ENCODE data around the gene CITED4. TPM values are rescaled to one million over a fixed set of nuclear protein-coding genes. Genes with fewer than 3 reads are reported as not detected.
"Not testable (repeated sequence)": the region's sequence is repeated elsewhere in the genome, so short reads cannot be mapped to it uniquely, and the experiment has no call there.

Gene CITED4
- total RNA-seq, 1 donor from 2014 or later: 4.7 TPM

DNA sequence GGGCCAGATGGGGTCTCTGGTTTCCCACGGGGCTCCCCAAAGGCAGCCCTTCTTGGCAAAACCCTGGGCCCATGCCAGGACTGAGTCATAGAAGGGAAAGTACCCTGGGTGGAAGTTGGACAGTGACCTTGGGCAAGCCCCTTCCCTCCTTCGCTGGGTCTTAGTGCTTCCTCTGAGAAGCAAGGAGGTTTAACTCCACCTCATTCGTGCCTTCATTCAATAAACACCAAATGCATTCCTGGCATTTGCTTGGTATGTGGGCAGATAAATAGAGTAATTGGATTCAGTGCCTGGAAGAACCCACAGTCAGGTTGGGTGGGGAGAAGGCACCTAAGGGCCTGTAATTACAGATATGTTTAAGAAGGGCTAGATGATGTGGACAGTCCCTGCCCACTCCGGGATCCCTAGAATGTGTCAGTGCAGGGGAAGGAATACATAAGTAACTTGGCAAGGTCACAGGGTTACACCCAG, 36.3 kb upstream of the CITED4 start:
- Histone ChIP-seq H3K36me3 (ENCODE audit: control insufficient read depth, insufficient read depth, low read length) (no peaks in the 10 kb centered on the region), H3K27me3 (ENCODE audit: control insufficient read depth, insufficient read depth, low read length) (no peaks in the 10 kb centered on the region), H3K4me3 (ENCODE audit: low read depth, low read length) (no peak overlapping the region)
- FAIRE-seq (no peak), DNase-seq (ENCODE audit: low read depth) (peak; percentile 70)
- TF ChIP-seq, protein P1, sequence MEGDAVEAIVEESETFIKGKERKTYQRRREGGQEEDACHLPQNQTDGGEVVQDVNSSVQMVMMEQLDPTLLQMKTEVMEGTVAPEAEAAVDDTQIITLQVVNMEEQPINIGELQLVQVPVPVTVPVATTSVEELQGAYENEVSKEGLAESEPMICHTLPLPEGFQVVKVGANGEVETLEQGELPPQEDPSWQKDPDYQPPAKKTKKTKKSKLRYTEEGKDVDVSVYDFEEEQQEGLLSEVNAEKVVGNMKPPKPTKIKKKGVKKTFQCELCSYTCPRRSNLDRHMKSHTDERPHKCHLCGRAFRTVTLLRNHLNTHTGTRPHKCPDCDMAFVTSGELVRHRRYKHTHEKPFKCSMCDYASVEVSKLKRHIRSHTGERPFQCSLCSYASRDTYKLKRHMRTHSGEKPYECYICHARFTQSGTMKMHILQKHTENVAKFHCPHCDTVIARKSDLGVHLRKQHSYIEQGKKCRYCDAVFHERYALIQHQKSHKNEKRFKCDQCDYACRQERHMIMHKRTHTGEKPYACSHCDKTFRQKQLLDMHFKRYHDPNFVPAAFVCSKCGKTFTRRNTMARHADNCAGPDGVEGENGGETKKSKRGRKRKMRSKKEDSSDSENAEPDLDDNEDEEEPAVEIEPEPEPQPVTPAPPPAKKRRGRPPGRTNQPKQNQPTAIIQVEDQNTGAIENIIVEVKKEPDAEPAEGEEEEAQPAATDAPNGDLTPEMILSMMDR (IDR thresholded peaks at IDR 0.05; ENCODE audit: insufficient read depth, low read length, severe bottlenecking): no peak

DNA sequence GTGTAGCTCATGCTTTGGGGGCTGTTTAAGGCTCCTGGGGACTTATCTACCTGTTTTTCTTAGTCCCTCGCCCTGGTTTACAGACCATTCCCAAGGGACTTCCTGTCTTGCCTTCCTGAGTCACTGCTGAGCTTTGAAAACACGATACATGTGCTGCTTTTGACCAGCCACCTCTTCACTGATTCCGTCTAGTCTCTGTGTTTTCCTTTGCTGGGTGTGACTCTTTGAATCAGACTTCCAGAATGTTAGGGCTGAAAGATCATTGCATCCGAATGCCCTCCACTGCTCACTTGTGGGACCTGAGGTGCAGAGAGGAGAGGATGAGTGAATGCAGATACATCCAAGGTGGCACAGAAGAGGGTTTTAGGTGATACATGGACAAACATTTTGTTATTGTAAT, 35.4 kb upstream of the CITED4 start:
- FAIRE-seq (peak; percentile 62), DNase-seq (ENCODE audit: low read depth) (peak; percentile 92)
- TF ChIP-seq, protein P1 (IDR thresholded peaks at IDR 0.05; ENCODE audit: insufficient read depth, low read length, severe bottlenecking): no peak
- no peaks in the 10 kb centered on the region for H3K36me3 ChIP-seq (ENCODE audit: control insufficient read depth, insufficient read depth, low read length)
- no peaks in the 10 kb centered on the region for H3K27me3 ChIP-seq (ENCODE audit: control insufficient read depth, insufficient read depth, low read length)
- no peak overlapping the region for H3K4me3 ChIP-seq (ENCODE audit: low read depth, low read length)

DNA sequence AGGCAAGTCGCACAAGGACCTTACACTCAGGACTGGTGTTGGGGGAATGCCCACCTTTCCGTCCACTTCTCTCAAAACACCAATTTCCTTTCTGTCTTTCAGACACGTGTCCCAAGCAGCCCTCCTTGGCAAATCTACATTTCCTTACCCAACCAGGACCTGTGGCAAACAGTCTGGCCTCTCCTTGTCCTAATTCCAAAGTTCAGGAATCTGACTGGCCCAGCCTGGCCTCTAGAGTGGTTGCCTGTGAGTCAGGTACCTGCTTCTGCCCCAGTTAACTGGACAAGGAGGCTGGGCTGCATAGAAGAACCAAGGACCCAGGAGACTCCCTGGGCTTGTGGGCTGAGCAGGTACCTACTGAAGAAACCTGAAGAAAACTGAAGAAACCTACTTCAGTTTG, 34.3 kb upstream of the CITED4 start:
- TF ChIP-seq, protein P1 (IDR thresholded peaks at IDR 0.05; ENCODE audit: insufficient read depth, low read length, severe bottlenecking): no peak
- DNase-seq (ENCODE audit: low read depth): no peak
- FAIRE-seq: no peak
- Histone ChIP-seq H3K4me3 (ENCODE audit: low read depth, low read length) (no peak overlapping the region), H3K36me3 (ENCODE audit: control insufficient read depth, insufficient read depth, low read length) (no peaks in the 10 kb centered on the region), H3K27me3 (ENCODE audit: control insufficient read depth, insufficient read depth, low read length) (no peaks in the 10 kb centered on the region)

DNA sequence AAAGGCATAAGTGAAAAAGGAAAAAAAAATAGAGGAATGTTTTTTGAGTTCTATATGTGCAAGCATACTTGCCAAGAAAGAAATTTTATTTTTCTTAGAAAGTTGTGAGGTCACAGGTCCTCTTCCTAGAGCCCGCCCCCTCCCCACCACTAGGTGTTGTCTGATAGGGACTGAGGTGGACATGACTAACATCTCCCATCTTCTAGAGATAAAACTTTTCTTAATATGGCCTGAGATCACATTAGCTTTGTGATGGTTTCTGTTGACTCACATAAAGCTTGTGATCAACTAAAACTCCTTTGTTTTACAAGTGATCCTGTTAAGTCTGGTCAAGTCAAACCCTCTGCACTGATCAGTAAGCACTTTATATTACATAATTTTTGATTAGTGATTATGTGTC, 33.4 kb upstream of the CITED4 start:
- H3K4me3 ChIP-seq (ENCODE audit: low read depth, low read length): no peak overlapping the region
- H3K27me3 ChIP-seq (ENCODE audit: control insufficient read depth, insufficient read depth, low read length): no peaks in the 10 kb centered on the region
- TF ChIP-seq, protein P1 (IDR thresholded peaks at IDR 0.05; ENCODE audit: insufficient read depth, low read length, severe bottlenecking): no peak
- no peaks in the 10 kb centered on the region for H3K36me3 ChIP-seq (ENCODE audit: control insufficient read depth, insufficient read depth, low read length)
- FAIRE-seq (no peak), DNase-seq (ENCODE audit: low read depth) (peak; percentile 51)

DNA sequence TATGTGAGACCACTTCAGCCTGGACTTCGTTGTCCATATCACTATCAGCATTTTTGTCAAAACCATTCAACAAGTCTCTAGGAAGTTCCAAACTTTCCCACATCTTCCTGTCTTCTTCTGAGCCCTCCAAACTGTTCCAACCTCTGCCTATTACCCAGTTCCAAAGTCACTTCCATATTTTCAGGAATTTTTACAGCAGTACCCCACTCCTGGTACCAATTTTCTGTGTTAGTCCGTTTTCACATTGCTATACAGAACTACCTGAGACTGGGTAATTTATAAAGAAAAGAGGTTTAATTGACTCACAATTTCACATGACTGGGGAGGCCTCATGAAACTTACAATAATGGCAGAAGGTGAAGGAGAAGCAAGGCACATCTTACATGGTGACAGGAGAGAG, 32.7 kb upstream of the CITED4 start:
- not testable (repeated sequence) for FAIRE-seq; H3K27me3 ChIP-seq (ENCODE audit: control insufficient read depth, insufficient read depth, low read length); H3K36me3 ChIP-seq (ENCODE audit: control insufficient read depth, insufficient read depth, low read length); H3K4me3 ChIP-seq (ENCODE audit: low read depth, low read length); DNase-seq (ENCODE audit: low read depth)

DNA sequence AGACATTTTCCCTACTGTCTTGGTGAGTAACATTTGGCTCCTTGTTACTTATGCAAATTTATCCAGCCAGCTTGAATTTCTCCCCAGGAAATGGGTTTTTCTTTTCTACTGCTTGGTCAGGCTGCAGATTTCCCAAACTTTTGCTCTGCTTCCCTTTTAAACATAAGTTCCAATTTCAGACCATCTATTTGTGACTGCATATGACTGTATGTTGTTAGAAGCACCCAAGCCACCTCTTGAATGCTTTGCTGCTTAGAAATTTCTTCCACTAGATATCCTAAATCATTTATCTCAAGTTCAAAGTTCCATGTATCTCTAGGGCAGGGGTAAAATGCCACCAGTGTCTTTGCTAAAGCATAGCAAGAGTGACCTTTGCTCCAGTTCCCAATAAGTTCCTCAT, 32.3 kb upstream of the CITED4 start:
- Histone ChIP-seq H3K27me3 (ENCODE audit: control insufficient read depth, insufficient read depth, low read length) (no peaks in the 10 kb centered on the region), H3K36me3 (ENCODE audit: control insufficient read depth, insufficient read depth, low read length) (no peaks in the 10 kb centered on the region), H3K4me3 (ENCODE audit: low read depth, low read length) (no peak overlapping the region)
- TF ChIP-seq, protein P1 (IDR thresholded peaks at IDR 0.05; ENCODE audit: insufficient read depth, low read length, severe bottlenecking): no peak
- no peak for DNase-seq (ENCODE audit: low read depth)
- no peak for FAIRE-seq

Measured in bronchial epithelial cell (primary cell).